GM21717 (cell line): Measurements from ENCODE around the gene OR2T35.
"Not testable (repeated sequence)": the region's sequence is repeated elsewhere in the genome, so short reads cannot be mapped to it uniquely, and the experiment has no call there.

ENCODE experiments used
- ATAC-seq: cut with Tn5 transposase; IDR thresholded peaks from one replicate; pipeline ENCODE4 v1.9.1; 2021; ENCODE audit warnings: mild to moderate bottlenecking, moderate library complexity; ENCODE audit not compliant: unreplicated experiment

OR2T35 gene, protein sequence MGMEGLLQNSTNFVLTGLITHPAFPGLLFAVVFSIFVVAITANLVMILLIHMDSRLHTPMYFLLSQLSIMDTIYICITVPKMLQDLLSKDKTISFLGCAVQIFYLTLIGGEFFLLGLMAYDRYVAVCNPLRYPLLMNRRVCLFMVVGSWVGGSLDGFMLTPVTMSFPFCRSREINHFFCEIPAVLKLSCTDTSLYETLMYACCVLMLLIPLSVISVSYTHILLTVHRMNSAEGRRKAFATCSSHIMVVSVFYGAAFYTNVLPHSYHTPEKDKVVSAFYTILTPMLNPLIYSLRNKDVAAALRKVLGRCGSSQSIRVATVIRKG

GRCh38 chr1:248645178-248645577, at the start of gene OR2T35:
Gene OR2T35, minus strand, starts transcription at chr1:248645278. Its CDS starts 6,020 bp downstream, at chr1:248639258.
- not testable (repeated sequence) for ATAC-seq

- no peak for ATAC-seq
Measured at GRCh38 chr1:248691567-248692155, 46.6 kb upstream of the OR2T35 start.

DNA sequence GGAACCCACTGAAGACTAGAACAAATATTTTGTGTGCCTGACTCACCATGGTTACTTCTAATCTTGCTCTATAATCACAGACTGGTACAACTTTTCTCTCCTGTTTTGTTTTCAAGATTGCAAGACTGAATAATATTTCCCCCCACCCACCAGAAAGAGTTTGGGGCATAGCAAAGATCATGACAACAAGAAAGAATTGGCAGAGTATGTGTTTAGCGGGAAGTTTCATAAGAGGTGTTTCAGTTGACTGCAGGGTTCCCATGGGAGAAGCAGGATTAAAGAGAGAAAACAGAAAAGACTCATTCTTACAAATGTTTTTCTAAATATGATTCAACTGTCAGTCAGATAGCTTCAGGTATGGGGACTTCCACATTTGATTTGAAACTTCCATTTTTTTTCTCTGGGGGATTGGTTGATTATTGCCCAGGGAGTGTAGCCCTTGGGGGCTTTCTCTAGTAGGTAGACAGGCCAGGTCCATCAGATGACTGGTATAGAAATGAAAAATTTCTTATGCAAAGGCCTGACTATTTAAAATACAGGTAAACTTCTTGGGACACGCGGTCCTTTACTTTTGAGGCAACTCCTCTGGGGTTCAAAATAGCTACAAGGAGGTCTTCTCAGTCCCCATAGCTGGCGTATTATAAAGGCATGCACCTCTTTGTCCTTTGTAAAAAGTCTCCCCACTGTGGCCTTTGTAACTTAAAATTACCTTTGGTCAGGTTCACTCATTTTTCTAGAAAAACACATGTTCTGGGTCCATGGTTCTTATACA, 43.6 kb upstream of the OR2T35 start:
- peak; percentile 69 for ATAC-seq

DNA sequence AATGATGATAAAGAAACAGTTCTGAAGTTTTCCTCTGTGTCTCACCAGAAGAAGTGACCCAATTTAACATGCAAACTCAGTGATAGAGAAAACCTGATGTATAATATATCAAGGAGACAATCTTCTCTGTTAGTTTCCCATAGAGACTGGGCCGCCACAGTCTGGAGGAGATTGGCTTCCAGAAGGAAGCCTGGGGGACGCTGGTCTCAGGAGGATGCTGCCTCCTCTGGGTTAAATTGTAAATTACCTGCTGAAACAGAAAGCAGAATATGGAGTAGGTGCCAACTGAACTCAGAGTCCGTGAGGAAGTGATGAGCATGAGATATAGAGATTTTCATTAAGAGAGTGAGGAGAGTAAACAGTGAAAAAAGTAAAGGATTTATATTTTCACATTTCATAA, 41.7 kb upstream of the OR2T35 start:
- peak; percentile 95 for ATAC-seq

GRCh38 chr1:248681651-248682050, 36.6 kb upstream of the OR2T35 start:
- no peak for ATAC-seq

DNA sequence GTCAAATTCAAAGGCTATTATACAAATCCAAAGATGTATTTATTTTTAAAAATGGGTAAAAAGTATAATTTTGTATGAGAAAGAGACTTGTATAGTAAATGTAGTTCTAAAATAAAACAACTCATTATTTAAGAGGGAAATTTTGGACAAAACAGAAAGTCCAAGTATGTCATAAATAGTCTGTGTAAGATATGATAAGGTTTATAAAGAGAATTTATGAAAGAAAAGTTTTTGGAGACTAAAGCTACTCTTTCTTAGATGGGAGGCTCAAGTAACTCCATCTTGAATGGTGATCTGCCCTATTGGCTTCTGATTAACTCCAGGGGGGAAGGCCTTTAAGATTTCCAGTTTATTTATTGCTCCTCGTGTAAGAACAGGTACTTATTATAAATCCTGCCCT, 24.9 kb upstream of the OR2T35 start:
- ATAC-seq = no peak

DNA sequence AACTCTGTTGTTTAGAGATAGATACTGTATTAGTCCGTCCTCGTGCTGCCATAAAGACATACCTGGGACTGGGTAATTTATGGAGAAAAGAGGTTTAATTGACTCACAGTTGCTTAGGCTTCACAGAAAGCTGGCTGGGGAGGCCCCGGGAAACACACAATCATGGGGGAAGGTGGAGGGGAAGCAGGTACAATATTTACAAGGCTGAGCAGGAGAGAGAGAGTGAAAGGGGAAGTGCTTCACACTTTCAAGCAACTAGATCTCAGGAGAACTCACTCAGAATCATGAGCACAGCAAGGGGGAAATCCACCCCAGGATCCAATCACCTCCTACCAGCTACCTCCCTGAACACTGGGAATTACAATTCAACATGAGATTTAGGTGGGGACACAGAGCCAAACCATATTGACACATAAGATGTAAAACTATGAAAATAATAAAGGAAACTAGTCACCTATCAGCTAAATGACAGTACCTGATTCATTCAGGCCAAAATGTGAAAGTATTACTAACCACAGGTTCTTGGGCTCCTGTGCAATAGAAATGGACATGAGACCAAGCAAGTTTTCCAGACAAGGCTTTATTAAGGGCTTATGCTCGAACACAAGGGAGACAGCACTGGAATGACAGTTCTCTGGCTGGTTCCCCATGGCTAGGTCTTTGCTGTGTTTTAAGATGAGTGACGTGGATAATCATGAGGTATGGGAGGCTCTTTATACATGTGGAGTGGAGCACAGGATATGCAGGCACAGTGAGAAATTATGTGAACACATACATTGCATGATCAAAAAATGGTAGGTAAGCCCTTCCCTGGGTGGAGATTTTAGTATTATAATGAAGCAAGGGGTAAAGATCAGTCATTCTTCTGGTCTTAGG, 18.6 kb upstream of the OR2T35 start:
- ATAC-seq = peak; percentile 97

DNA sequence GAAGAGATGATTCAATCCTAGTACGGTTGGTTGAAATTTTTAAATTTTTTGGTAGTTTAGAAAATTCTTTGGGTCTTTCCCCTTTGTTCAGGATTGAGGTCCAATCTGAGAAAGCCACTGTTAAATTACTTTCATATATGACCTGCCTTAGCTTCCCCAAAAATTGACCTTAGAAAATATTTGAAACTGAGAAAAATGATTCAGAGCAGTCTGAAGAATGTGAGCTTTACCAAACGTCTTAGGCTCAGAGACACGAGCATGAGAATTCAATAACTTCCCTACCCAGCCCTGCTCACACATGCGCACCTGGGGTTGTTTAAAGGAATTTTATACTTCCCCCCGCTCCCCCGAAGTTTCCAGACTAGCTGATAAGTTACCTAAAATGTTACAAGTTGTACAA, 11.7 kb upstream of the OR2T35 start:
- ATAC-seq = peak; percentile 47

GRCh38 chr1:248655354-248655753, 10.3 kb upstream of the OR2T35 start, which contains the start of gene OR2T27:
Gene OR2T27, minus strand, starts transcription at chr1:248655528. Its CDS starts 4,644 bp downstream, at chr1:248650884.
- peak; percentile 74 for ATAC-seq

DNA sequence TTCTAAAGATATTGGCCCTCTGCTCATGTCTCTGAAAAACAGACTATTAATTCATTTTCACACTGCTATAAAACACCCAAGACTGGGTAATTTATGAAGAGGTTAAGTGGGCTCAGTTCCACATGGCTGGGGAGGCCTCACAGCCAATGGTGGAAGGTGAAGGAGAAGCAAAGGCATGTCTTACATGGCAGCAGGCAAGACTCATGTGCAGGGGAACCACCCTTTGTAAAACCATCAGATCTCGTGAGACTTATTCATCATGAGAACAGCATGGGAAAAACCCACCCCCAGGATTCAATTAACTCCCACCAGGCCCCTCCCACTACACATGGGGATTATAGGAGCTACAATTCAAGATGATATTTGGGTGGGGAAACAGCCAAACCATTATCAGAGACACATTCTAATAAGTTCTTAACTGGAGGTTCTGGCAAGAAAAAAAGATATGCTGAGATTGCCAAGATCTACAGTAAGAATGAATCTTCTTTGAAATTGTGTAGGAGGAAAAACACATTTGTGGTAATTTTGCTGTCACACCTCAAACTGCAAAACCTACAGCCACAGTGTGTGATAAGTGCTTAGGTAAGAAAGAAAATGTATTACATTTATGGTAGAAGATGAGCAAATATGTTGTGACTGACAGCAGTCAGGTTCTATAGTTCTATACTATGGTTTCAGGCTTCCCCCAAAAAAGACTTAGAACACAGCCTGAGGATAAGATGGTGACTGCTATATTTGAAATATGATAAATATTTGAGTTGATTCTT, 3.9 kb upstream of the OR2T35 start:
- not testable (repeated sequence) for ATAC-seq

GRCh38 chr1:248642971-248643651, 2.0 kb downstream of the OR2T35 start:
- ATAC-seq = peak; percentile 82

DNA sequence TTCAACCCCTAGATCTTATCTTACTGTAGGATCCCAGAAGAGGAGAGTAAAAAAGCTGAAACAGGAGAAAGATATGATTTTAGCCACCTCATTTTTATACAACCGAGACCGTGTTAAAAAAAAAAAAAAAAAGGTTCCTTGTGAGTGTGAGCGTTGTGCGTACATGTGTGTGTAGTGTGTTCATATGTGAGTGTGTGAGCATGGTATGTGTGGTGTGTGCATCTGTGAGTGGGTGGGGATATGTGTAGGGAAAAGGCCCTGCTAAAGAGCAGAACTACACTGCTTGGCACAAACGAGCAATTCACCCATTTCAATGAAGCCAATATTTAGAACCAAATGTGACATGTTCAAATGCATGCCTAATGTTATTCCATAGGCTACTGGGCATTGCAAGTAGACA, 3.5 kb downstream of the OR2T35 start:
- ATAC-seq = not testable (repeated sequence)

- ATAC-seq = peak; percentile 34
Measured at GRCh38 chr1:248640906-248641305, 4.2 kb downstream of the OR2T35 start.

GRCh38 chr1:248639652-248640051, 5.4 kb downstream of the OR2T35 start:
- peak; percentile 45 for ATAC-seq

GRCh38 chr1:248636612-248637011, 8.5 kb downstream of the OR2T35 start:
- not testable (repeated sequence) for ATAC-seq

DNA sequence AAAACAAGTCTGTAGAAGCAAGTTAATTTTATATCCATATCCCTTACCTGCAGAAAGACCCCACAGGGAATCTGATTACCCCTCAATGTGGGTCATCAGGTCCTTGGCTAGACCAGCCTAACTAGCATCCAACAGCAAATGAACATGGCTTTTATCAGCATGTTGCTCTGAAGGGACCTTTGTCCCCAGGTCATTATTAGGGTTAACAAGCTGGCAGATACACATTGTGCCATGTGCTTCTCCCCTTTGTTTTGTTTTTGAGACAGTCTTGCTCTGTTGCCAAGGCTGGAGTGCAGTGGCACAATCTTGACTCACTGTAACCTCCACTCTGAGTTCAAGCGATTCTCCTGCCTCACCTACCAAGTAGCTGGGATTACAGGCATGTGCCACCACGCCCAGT, 10.1 kb downstream of the OR2T35 start, which contains the start of gene OR2T11:
OR2T11 (minus strand) TSS at position 101 of the 400 bp plus-strand sequence. CDS start 7,963 bp downstream, outside the sequence.
- ATAC-seq = not testable (repeated sequence)

- no peak for ATAC-seq
Measured at GRCh38 chr1:248631354-248632008, 13.6 kb downstream of the OR2T35 start.

- no peak for ATAC-seq
Measured at GRCh38 chr1:248630551-248630950, 14.5 kb downstream of the OR2T35 start.
